ENCODE measurements around the gene MMP20.

The MMP20 gene

GRCh38 chr11:102592634-102593581 lies 32.2 kb downstream of the MMP20 start:
- DNase-seq (ENCODE audit: low read depth in 2 of 2), result no peak

DNA sequence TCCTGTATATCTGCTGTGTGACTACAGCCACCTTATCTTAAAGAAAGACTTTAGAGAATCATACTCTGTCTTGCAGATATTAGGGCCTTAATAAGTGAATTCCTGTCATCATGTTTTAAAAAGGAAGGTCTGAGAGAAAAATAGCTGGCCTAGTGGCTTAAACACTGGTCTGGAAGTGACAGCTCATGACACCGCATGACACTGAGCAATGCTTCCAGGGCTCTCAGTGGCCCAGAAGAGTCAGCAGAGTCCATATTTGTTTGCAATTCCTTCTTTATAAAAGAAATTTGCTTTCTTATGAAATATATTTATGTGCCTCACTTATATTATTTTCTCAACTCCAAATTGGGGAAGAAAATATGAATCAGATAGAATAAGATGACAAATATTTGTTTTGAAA lies 33.0 kb downstream of the MMP20 start:
- DNase-seq (ENCODE audit: low read depth in 2 of 2), result no peak

DNA sequence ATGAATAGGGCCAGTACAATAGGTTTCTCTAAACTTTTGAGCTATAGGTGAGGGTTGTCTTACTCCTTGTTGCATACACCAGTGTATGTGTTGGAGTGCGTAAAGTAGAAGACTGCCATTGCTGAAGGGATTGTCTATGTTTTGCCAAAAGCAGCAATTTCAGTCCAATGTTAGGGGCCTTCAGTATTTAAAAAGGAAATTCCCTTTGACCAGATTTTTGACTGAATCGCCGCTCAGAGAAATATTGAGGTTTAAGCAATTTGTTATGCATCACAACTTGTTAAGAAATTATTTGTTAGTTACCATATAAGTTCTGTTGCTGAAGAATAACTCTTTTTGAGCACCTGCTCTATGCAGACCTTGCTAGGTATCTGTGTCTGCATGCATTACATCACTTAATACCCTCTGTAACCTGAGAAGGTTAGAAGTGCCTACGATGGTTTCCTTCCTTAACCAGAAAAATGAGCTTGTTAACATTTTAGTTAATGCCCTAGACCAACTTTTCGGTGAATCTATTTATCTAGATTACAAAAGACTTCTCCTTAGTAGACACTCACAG lies 33.9 kb downstream of the MMP20 start:
- DNase-seq (ENCODE audit: low read depth in 2 of 2), result no peak

DNA sequence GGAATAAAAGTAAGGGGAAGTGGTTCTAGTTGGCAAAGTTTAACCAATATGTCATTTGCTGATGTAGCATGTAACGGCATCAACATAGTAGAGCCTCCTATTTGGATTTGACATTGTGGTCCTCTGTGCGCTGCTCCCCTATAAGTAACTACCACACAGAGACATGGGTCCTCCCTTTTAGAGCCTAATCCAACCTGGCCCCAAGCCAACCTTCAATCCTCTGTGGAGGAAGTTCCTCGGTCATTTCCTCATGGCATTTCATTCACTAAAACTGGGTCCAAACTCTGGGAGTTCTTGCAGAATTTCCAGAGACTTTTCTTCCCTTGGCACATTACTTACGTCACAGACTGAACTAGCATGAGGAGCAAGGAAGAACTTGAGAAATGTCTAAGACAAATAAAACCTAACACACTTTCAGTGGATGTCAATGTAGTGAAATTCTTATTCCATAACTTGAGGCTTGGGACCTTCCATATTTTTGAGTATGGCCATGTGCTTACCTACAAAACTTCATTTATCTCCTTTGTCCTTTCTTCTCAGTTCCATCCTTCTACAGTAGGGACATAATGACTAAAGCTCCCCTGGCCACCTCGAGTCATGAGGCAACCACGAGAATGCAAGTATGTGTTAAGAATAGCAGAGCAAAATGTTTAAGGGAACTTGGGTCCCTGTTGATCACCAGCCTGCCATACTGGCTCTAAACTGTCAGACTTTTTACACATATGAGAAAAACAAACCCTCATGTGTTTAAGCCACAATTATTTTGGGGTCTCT lies 34.7 kb downstream of the MMP20 start:
- no peak for DNase-seq (ENCODE audit: low read depth in 2 of 2)

DNA sequence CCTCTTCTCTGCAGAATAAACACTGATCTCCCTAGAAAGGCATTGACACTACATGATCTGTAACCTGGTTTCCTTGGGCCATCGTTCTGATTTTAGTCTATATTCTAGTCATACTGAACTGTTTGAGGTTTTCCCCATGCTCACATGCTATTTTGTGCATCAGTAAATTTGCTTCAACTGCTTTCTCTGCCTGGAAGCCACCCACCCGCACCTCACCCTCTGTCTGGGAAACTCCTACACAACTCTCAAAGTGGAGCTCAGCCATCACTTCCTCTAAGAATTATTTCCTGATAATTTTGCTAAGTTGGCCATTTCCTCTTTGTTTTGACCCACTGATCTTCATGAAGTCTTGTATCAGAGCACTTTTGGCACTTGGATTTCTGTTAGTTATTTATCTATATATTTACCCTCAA lies 36.1 kb downstream of the MMP20 start:
- DNase-seq (ENCODE audit: low read depth in 2 of 2), result no peak

- DNase-seq (ENCODE audit: low read depth in 2 of 2), result no peak
Measured at GRCh38 chr11:102587722-102588121, 37.4 kb downstream of the MMP20 start.

DNA sequence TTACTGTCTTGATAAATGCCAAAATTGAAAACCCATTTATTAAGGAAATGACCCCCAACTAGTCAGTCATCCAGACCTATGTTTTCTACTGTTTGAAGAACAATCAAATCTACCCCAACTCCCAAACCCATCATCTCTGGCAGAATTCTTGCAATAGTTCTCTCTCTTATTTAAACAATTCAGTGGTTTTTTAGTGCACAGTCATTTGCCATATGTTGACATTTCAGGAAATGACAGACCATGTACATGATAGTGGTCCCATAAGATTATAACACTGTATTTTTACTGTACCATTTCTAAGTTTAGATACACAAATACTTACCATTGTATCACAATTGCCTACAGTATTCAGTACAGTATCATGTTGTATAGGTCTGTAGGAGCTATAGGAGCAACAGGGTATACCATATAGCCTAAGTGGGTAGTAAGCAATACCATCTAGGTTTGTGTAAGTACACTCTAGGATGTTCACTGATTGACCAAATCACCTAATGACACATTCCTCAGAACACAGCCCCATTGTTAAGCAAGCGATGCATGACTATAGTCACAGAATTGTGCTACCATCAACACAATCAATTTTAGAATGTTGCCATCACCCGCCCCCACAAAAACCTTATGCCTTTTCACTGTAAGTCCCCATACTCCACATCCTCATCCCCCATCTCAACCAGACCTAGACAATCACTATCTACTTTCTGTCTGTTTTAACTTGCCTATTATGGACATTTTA lies 41.8 kb downstream of the MMP20 start:
- no peak for DNase-seq (ENCODE audit: low read depth in 2 of 2)

DNA sequence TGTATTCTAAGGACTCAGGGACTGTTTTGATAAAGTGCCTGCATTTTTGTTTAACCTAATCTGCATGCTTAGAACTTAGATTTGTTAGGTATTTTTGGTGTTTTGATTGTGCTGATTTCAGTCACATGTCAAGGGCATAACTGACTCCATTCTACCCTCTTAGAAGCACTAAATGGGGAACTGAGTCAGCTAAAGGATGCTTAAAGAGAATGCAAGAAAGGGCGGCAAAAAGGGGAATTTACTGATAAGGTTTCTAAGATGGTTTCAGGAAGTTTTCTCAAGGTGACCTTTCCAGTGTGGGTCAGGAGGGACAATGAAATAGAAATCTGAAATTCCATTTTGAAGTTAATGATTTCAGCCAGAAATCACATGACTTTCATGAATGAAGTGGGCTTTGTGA lies 43.0 kb downstream of the MMP20 start:
- DNase-seq (ENCODE audit: low read depth in 2 of 2), result no peak

GRCh38 chr11:102581066-102581465 lies 44.1 kb downstream of the MMP20 start:
- no peak for DNase-seq (ENCODE audit: low read depth in 2 of 2)

GRCh38 chr11:102580185-102580951 lies 44.8 kb downstream of the MMP20 start:
- no peak for DNase-seq (ENCODE audit: low read depth in 2 of 2)

DNA sequence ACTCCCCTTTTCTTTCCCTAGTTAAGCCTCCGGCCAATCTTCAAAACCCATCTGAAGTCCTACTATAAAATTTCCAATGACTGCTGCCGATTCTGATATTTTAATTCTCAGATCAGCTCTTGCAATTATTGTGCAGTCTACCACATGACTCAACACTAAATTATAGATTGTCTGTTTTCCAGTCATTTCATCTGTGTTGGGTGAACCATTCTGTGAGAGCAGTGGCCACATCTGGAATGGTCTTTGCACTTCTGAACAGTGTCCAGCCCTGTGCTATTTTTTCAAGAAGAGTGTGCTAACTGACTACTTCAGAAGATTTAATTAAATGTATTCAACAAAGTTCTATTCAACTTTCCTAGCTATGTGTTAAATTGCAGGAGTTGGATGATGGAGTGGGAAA lies 47.4 kb downstream of the MMP20 start:
- no peak for DNase-seq (ENCODE audit: low read depth in 2 of 2)

DNA sequence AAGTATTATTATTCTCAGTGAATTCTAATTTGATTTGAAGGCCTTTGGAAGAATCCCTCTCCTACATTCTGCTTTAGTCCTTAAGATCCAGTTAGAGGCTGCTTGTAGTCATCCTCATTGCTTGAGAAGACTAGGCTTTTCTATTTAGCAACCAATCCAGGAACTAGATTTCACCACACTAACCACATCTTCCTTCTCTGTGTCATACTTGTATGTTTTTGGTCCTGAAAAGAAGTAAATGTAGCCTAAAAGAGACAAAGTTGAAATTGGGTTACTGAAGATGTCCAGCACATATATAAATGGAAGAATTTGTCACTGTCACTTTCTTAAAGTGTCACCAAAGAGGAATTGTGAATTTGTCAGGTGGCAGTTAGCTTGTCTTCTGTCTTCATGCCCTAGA lies 48.0 kb downstream of the MMP20 start:
- no peak for DNase-seq (ENCODE audit: low read depth in 2 of 2)

- no peak for DNase-seq (ENCODE audit: low read depth in 2 of 2)
Measured at GRCh38 chr11:102576350-102576749, 48.8 kb downstream of the MMP20 start.

- no peak for DNase-seq (ENCODE audit: low read depth in 2 of 2)
Measured at GRCh38 chr11:102575012-102575411, 50.1 kb downstream of the MMP20 start.

GRCh38 chr11:102573851-102574250 lies 51.3 kb downstream of the MMP20 start:
- no peak for DNase-seq (ENCODE audit: low read depth in 2 of 2)

DNA sequence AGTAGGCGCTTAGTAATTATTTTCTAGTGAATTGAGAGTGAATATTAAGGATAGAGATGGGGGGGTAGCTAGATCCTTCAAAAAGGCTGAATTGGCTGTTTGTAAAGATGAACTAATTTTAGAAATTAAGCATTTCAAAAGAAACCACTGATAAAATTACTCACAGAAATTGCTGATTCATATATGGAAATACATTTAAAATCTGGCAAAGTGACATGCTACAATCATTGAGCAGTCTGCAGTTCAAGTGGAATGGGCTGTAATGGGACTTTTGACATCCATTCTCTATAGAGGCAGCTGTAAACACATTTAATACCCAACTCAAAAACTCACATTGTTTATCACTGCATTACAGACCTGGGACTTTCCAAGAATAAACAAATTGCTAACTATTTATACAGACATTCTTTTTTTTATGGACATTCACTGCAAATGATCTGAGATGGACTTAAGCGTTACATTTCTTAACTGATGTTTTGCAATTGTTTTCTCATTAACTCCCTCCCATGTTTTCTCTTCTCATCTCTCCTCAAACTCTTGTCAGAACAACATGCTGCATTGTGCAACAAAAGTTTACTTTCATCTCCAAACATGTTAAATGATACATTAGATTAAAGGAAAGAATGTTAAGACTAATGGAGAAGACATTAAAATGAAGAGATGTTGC lies 52.4 kb downstream of the MMP20 start:
- DNase-seq (ENCODE audit: low read depth in 2 of 2), result no peak

GRCh38 chr11:102568851-102569250 lies 56.3 kb downstream of the MMP20 start:
- DNase-seq (ENCODE audit: low read depth in 2 of 2), result no peak

- no peak for DNase-seq (ENCODE audit: low read depth in 2 of 2)
Measured at GRCh38 chr11:102566112-102566511, 59.0 kb downstream of the MMP20 start.

GRCh38 chr11:102564110-102564509 lies 61.0 kb downstream of the MMP20 start:
- DNase-seq (ENCODE audit: low read depth in 2 of 2), result no peak

DNA sequence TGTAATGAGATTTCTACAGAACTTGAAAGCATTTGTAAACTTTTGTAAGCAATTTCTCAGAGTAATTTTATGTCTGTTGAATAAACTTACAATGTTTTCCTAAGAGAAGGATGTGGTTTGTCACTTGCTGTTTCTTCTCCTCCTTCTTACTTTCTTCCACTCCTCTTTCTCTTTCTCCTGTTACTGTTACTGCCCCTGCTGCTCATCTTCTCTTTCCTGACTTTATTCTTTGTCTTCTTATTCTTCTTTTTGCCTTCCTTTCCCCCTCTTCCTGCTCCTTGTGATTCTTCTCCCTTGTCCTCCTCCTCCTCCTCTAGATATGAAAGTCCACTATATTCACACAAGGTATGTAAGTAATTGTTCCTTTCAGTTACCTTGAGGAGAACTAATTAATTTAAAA lies 63.5 kb downstream of the MMP20 start:
- no peak for DNase-seq (ENCODE audit: low read depth in 2 of 2)
